SJSA1 (cell line): ENCODE measurements around the gene DUSP1. TPM values are rescaled to one million over a fixed set of nuclear protein-coding genes. Genes with fewer than 3 reads are reported as not detected.
A peak's percentile ranks its signal among the peaks of the same experiment; 100 is the strongest.

ENCODE experiments used
- DNase-seq, 2 experiments: peaks; one replicate each; pipeline ENCODE4 v3.0.0-alpha.2; 2015 to 2020; ENCODE audit warnings: low spot score in 2 of 2, low read depth in 1 of 2
- H3K27ac ChIP-seq: fragments of 250-450 bp; sonication (Bioruptor Pico); 2 replicates; pipeline ENCODE4 v1.5.1; 2020; ENCODE audit warnings: mild to moderate bottlenecking, moderate library complexity
- H3K27me3 ChIP-seq: fragments of 250-450 bp; sonication (Bioruptor Pico); replicated peaks from 2 replicates; pipeline ENCODE4 v1.5.1; 2020; ENCODE audit warnings: mild to moderate bottlenecking, moderate library complexity
- H3K36me3 ChIP-seq: fragments of 250-450 bp; sonication (Bioruptor Pico); 2 replicates; pipeline ENCODE4 v1.5.1; 2020; ENCODE audit warnings: mild to moderate bottlenecking
- H3K4me1 ChIP-seq: fragments of 250-450 bp; sonication (Bioruptor Pico); replicated peaks from 2 replicates; pipeline ENCODE4 v1.6.1; 2021; ENCODE audit warnings: mild to moderate bottlenecking
- H3K4me3 ChIP-seq: fragments of 250-450 bp; sonication (Bioruptor Pico); 2 replicates; pipeline ENCODE4 v1.5.1; 2020; ENCODE audit warnings: mild to moderate bottlenecking
- H3K9me3 ChIP-seq: fragments of 250-450 bp; sonication (Bioruptor Pico); replicated peaks from 2 replicates; pipeline ENCODE4 v1.5.1; 2020; ENCODE audit warnings: mild to moderate bottlenecking
- total RNA-seq: library from RNA; depleted of rRNA; stranded (reverse); fragments of >200 nt; shearing (Covaris generic); gene quantifications from 2 replicates; pipeline ENCODE4 v1.2.3, GENCODE V29; 2014

DUSP1 gene
- total RNA-seq, 1 experiment from 2014 or later, result 475 TPM

DNA sequence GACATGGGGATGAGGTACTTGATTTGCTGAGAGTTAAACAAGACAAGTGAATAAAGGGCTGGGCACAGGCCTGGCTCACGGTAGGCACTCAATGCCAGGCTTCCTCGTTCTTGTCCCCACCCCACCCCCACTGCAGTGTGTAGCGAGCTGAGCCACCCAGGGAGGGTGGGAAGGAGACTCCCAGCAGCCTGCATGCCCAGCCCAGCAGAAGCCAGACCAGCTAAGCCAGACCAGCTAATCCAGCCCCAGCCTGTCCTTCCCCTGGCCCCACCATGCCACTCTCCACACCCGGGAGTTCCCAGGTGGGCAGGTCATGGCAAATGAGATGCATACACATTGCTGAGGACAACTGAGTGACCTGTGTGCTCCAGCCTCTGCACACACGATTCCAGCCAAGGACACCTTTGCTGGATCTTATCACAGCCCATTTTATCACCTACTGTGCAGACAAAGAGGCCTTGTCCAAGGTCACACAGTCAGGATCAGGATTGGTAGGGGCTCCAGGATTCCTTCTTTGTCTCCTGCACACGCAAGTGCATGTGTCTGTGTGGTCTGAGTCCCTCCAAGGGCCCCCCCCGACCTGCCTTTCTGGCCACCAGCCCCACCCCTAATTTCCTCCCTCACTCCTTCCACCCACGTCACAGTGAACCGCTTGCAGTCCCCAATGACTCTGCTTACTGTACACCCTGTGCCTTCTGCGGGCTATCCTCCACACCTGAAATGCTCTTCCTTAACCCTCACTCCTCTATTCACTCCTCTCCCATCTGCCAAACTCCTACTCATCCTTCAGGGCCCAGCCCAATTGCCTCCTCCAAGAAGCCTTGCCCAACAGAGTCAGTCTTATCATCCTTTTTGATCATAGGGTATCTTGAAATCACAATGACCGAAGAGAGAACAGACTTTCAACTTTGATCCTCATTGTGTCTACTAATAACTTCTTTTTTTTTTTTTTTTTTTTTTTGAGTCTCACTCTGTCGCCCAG is 26.6 kb downstream of the DUSP1 start:
- no peaks in the 10 kb centered on the region for H3K27me3 ChIP-seq
- no peak for DNase-seq
- H3K27ac ChIP-seq, result no peak overlapping the region
- H3K4me1 ChIP-seq, result peaks cover 39% of the 10 kb centered on the region
- no peaks in the 10 kb centered on the region for H3K36me3 ChIP-seq
- no peak overlapping the region for H3K4me3 ChIP-seq
- H3K9me3 ChIP-seq, result peaks cover 7% of the 10 kb centered on the region; the same call in 1 of the 2 replicates

DNA sequence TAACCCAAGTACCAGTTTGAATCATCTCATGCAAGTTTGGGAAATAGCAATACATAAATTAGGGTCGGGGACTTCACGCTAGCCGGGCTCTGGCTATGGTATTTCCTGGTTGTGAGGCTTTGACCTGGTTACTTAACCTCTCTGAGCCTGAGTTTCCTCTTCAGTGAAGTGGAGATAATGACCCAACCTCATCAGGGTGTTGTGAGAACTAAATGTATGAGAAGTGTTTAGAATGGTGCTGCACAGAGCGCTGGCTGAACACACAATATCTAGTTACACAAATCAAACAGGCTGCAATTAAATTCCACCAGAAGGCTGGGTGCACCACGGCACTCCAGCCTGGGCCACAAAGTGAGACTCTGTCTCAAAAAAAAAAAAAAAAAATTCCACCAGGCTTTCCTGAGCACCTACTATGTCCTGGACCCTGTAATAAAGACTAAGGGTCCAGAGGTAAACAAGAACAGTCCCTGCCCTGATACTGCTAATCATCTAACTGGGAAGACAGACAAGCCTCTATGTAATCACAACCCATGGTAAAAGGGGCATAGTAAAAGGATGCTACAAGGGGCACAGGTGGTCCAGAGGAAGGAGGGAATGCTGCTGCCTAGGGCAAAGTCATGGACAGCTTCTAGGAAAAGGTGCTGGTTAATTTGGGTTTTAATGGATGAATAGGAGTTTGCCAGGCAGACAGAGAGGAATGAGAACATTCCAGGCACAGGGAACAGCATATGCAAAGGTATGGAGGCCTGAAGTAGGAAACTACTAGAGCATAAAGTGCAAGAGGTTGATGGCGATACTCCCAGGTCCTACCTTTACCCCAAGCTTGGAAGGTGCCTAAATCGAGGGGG is 27.7 kb downstream of the DUSP1 start:
- H3K27ac ChIP-seq, result no peak overlapping the region
- DNase-seq, result no peak
- H3K9me3 ChIP-seq, result peaks cover 7% of the 10 kb centered on the region; the same call in 1 of the 2 replicates
- no peaks in the 10 kb centered on the region for H3K36me3 ChIP-seq
- H3K27me3 ChIP-seq, result no peaks in the 10 kb centered on the region
- H3K4me3 ChIP-seq, result no peak overlapping the region
- H3K4me1 ChIP-seq, result peaks cover 28% of the 10 kb centered on the region

DNA sequence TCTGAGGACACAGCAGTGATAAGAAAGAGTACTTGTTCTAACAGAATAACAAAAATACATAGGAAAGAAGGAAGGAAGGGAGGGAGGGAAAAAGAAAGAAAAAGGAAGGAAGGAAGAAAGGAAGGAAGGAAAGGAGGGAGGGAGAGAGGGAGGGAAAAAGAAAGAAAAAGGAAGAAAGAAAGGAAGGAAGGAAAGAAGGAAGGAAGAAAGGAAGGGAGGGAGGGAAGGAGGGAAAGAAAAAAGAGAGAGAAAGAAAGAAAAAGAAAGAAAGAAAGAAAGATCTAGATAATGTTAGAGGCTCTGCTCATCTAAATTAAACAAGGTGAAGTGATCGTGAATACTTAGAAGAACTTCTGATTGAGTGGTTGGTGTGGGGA is 29.8 kb downstream of the DUSP1 start:
- Histone ChIP-seq H3K4me1 (peaks cover 28% of the 10 kb centered on the region), H3K9me3 (no peaks in the 10 kb centered on the region), H3K4me3 (no peak overlapping the region), H3K36me3 (no peaks in the 10 kb centered on the region), H3K27ac (peak overlapping the region; percentile 90), H3K27me3 (no peaks in the 10 kb centered on the region)
- DNase-seq, result no peak

DNA sequence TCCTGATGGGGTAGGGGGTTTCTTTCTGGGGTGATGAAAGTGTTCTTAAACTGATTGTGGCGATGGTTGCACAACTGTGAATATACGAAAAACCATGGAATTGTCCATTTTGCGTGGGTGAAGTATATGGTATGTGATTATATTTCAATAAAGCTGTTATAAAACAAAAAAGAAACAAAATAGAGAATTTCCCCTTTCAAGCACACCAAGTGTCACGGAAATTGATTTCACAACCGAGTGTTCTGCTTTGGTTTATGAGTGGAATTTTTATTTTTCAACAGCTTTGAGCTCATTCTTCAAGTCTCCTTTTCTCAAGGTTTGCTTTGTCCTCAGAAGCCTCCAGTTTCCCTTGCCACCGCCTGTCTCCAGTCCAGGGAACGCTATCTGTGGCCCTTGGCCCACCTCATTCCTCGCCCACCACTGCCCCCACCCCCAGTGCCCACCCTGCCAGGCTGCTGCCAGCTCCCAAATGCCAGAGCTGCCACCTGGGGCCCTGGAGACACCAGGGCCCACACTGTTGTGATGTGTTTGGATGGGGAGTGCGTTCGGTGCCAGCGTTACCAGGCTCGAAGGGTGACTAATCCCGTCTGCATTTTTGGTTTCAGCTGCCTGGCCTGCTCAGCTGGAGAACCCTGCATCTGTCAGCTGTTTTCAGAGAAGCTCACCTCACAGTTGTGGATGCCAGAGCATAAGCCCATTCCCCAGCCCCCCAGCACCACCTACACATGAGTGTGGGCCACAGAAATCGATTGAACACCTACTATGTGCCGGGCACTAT is 30.4 kb downstream of the DUSP1 start:
- H3K4me3 ChIP-seq, result no peak overlapping the region
- peak; percentile 78 to 93 for DNase-seq
- no peaks in the 10 kb centered on the region for H3K27me3 ChIP-seq
- peaks cover 34% of the 10 kb centered on the region for H3K4me1 ChIP-seq
- H3K27ac ChIP-seq, result peak overlapping the region; percentile 90
- H3K36me3 ChIP-seq, result no peaks in the 10 kb centered on the region
- H3K9me3 ChIP-seq, result no peaks in the 10 kb centered on the region

DNA sequence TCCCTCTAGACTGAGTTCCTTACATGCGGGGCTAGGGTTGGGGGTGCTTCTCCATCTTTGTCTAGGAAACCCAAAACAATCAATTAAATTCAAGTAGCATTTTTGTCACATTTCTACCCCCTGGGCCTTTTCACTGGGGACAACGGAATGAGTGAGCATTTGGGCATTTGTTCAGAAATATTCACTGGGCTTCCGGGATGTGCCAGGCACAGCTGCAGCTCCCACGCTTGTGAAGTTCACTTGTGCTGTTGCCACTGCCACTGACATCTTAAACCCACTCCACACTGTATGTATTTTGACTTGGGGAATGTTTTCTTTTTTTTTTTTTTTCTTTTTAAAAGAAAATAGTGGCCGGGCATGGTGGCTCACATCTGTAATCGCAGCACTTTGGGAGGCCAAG is 31.6 kb downstream of the DUSP1 start:
- H3K27me3 ChIP-seq, result no peaks in the 10 kb centered on the region
- H3K27ac ChIP-seq, result no peak overlapping the region
- no peak overlapping the region for H3K4me3 ChIP-seq
- DNase-seq, result no peak
- no peaks in the 10 kb centered on the region for H3K9me3 ChIP-seq
- peaks cover 39% of the 10 kb centered on the region for H3K4me1 ChIP-seq
- no peaks in the 10 kb centered on the region for H3K36me3 ChIP-seq

DNA sequence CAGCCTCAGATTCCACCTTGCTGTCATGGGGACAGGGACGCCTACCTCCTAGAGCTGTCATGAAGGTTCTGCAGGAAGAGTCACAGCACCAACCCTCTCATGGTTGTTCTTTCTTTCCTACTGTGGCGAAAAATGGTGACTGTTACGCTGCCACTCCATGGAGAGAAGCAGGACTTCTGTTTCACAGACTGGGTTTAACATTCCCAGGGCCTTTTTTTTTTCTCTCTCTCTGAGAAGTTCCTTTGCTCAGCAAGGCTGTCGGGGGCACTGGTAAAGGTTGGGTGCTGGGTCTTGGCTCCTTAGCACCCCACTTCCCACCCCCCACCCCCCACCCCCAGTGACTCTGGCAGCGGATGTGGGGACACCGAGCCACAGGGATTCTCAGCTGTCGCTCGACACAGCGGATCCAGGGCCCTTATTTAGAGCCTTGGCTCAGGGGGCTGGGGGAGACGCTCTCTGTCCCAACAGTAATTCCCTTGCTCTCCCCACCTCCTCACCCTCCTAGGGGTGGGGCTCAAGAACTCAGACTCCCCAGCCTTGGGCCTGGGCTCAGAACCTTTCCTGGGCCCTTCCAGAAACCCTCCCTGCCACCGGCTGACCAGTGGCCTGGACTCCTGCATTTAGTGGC is 34.4 kb downstream of the DUSP1 start:
- DNase-seq, result no peak
- Histone ChIP-seq H3K27me3 (no peaks in the 10 kb centered on the region), H3K9me3 (no peaks in the 10 kb centered on the region), H3K36me3 (no peaks in the 10 kb centered on the region), H3K4me1 (peaks cover 54% of the 10 kb centered on the region), H3K4me3 (no peak overlapping the region), H3K27ac (no peak overlapping the region)

DNA sequence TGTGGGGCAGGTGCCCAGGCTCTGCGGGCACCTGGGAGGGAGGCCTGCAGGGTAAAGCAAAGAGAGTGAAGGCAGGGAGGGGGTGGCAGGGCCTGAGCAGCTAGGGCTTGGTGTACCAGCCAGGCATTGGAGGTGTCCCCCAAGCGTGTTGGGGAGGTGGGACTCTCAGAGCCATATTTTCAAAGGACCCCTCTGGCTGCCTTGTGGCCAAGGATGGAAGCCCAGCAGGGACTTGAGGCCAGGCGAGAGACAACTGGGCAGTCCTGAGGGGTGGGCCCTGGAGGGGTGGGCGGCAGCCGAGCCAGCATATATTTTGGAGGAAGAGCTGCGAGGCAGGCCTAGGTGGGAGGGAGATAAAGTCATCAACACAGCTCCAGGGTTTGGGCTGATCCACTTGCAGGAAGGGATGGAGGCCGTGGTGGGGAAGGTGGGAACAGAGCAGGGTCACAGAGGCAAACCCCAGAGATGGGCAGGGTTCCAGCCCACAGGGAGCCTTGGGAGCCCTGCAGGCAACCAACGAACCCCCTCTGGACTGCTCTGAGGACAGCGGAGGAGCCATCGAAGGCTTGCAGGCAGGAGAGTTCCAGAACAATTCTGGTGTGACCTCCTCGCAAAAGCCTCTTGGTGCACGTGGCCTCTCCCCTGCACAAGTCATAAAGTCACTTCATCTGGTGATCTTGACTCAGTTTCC is 35.7 kb downstream of the DUSP1 start:
- Histone ChIP-seq H3K9me3 (no peaks in the 10 kb centered on the region), H3K4me1 (peaks cover 41% of the 10 kb centered on the region), H3K27ac (no peak overlapping the region), H3K4me3 (no peak overlapping the region), H3K27me3 (no peaks in the 10 kb centered on the region), H3K36me3 (no peaks in the 10 kb centered on the region)
- DNase-seq, result no peak

DNA sequence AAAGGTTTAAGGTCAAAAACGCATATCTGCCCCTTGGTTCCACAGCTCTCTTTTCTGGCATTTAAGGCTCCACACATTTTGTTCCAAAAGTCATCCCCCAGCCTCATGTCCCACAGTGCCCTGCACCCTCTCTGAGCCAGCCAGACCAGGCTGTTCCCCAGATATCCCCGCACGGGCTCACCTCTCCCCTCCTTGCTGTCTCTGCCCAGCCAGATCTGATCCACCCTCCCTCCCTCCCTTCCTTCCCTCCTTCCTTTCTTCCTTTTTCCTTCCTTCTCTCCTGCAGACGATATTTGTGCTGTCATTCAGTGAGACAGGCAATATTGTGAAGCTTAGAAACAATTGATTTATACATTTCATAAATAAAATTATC is 37.0 kb downstream of the DUSP1 start:
- Histone ChIP-seq H3K36me3 (no peaks in the 10 kb centered on the region), H3K9me3 (no peaks in the 10 kb centered on the region), H3K27ac (peak overlapping the region; percentile 98), H3K4me1 (peaks cover 39% of the 10 kb centered on the region), H3K27me3 (no peaks in the 10 kb centered on the region), H3K4me3 (no peak overlapping the region)
- no peak for DNase-seq

DNA sequence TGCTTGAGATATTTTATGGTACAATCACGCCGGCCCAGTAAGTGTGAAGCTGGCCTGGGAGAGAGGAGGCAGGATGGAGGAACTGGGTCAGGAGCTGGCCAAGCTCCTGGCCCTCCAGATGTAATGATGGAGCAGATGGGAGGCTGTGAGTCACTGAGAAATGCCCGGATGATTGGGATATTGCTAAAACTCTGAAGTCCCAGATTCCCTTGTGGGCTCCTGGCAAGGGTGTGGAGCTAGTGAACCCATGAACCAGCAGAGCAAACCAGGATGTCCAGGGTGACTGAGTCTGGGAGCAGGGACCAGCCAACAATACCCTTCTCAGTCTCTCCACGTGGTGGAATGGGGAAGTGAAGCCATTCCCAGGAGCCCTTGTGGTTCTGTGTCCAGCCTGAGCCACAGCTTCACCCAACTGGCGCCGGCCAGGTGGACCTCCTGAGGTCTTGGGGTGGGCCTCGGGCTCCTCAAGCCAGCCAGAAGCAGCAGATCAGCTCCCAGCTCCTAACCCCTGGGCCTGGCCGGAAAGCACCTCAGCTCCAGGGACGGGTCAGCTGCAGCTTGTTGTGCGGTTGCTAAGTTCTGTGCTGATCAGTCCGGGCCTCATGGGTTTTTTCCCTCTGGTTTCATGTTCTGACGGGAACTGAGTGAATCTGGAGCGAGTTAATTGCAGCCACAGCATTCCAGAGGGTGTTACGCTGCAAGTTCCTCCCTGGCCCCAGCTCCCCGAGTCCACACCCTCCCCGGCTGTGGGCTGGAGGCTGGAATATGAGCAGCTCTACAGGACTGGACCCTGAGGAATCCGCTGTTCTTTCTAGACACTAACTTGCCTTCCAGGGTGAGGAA is 37.6 kb downstream of the DUSP1 start:
- Histone ChIP-seq H3K27me3 (no peaks in the 10 kb centered on the region), H3K9me3 (no peaks in the 10 kb centered on the region), H3K36me3 (no peaks in the 10 kb centered on the region), H3K4me3 (no peak overlapping the region), H3K4me1 (peaks cover 39% of the 10 kb centered on the region), H3K27ac (peak overlapping the region; percentile 98)
- DNase-seq, result peak; percentile 95

DNA sequence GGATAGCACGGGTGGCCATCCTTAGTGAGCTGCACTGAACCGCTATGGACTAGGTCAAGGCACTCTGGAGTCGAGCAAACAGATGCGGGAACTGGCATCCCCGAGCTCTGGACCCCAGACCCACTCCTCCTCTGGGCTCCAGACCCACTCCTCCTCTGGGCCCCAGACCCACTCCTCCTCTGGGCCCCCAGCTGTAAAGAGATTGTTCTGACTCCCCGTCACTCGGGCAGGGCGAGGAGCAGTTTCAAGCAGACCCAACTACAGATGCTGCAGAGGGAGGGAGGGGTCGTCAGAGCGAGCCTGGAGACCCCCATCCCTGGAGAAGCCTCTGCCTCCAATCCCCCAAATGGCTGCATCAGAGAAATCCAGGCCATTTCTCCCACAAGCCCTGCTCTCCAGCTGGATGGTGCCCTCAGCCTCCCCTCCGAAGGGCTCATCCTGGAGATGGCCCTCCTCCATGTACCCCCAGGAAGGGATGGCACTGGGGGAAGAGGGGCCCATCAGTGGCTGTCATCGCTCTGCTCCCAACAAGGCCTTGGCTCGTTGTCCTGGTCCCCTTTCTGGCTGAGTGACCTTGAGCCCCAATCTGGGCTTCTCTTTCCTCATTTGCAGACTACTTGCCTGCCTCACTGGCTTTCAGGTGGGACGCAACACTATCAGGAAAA is 38.7 kb downstream of the DUSP1 start:
- DNase-seq, result no peak
- Histone ChIP-seq H3K27me3 (no peaks in the 10 kb centered on the region), H3K36me3 (no peaks in the 10 kb centered on the region), H3K4me3 (no peak overlapping the region), H3K9me3 (no peaks in the 10 kb centered on the region), H3K27ac (peak overlapping the region; percentile 98), H3K4me1 (peaks cover 39% of the 10 kb centered on the region)

DNA sequence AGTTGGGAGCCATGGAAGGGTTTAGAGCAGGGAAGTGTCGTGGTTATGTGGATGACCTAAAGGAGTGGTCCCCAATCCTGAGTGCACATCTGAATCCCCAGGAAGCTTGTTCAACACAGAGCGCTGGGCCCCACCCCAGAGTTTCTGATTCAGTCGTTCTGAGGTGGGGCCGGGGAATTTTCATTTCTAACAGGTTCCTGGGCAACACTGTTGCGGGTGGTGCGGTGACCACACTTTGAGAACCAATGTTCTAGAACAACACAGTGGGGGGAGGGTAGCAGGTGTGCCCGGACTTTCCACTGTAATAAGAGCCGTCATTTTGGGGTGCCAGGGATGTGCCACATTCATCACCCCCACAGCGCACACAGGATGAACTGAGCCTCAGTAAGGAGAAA is 39.3 kb downstream of the DUSP1 start:
- Histone ChIP-seq H3K27ac (no peak overlapping the region), H3K4me1 (peaks cover 39% of the 10 kb centered on the region), H3K36me3 (no peaks in the 10 kb centered on the region), H3K9me3 (no peaks in the 10 kb centered on the region), H3K4me3 (no peak overlapping the region), H3K27me3 (no peaks in the 10 kb centered on the region)
- no peak for DNase-seq
